Fibroblast of lung (primary cell): ENCODE measurements around the gene ATAD3B.

Experiments
- CTCF ChIP-seq, 2 donors: IDR thresholded peaks in 1 of 2; conservative IDR thresholded peaks in 1 of 2; 1 replicate in 1 of 2; 2 replicates in 1 of 2; pipeline ENCODE4 v1.5.1; 2011 to 2012; ENCODE audit warnings: low read length in 2 of 2, control low read depth in 1 of 2, inconsistent platforms in 1 of 2, low read depth in 1 of 2, mild to moderate bottlenecking in 1 of 2
- EZH2 ChIP-seq: IDR thresholded peaks from 2 replicates; pipeline ENCODE4 v1.5.1; 2012; ENCODE audit warnings: low read length, control low read depth, mild to moderate bottlenecking; ENCODE audit errors: missing control alignments

DNA sequence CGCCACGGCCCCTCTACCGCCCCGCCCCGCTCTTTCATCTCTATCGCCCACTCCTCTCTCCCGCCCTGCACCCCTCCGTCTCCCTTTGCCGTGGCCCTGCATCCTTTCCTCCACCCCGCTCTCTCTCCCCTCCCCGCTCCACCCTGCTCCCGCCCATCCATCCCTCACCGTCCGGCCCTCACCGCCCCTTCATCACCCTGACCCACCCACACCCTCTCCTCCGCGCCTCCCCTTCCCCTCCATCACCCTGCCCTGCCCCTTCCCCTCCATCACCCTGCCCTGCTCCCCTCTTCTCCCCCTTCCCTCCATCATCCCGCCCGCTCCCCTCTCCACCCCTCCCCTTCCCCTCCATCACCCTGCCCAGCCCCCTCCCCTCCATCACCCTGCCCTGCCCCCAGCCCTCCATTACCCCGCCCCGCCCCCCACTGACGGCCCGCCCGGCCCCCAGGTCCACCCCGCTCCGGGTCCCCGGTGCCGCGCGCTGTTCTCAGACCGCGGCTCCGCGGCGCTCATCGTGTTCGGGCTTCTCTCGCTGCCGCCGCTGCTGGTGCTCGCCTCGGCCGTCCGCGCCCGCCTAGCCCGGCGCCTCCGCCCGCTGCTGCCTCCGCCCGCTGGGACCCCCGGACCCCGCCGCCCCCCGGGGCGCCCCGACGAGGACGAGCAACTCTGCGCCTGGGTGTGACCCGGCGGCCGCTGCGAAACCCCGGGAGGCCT lies 44.3 kb upstream of the ATAD3B start:
- TF ChIP-seq CTCF (conservative IDR thresholded peaks at IDR 0.05 in 1 of 2, IDR thresholded peaks at IDR 0.05 in 1 of 2; ENCODE audit: low read depth in 1 of 2, low read length in 2 of 2) (no peak), EZH2 (no peak)
